ENCODE data around the gene CPNE6.

GRCh38 chr14:24078146-24078545, 6.8 kb downstream of the CPNE6 start:
- TF ChIP-seq, protein P1, sequence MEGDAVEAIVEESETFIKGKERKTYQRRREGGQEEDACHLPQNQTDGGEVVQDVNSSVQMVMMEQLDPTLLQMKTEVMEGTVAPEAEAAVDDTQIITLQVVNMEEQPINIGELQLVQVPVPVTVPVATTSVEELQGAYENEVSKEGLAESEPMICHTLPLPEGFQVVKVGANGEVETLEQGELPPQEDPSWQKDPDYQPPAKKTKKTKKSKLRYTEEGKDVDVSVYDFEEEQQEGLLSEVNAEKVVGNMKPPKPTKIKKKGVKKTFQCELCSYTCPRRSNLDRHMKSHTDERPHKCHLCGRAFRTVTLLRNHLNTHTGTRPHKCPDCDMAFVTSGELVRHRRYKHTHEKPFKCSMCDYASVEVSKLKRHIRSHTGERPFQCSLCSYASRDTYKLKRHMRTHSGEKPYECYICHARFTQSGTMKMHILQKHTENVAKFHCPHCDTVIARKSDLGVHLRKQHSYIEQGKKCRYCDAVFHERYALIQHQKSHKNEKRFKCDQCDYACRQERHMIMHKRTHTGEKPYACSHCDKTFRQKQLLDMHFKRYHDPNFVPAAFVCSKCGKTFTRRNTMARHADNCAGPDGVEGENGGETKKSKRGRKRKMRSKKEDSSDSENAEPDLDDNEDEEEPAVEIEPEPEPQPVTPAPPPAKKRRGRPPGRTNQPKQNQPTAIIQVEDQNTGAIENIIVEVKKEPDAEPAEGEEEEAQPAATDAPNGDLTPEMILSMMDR (IDR thresholded peaks at IDR 0.05): no peak
- TF ChIP-seq POLR2A (IDR thresholded peaks at IDR 0.05): no peak
